Renal cortical epithelial cell (primary cell): ENCODE data around the gene LRRC74B. TPM values are rescaled to one million over a fixed set of nuclear protein-coding genes. Genes with fewer than 3 reads are reported as not detected.
"Not testable (repeated sequence)": the region's sequence is repeated elsewhere in the genome, so short reads cannot be mapped to it uniquely, and the experiment has no call there.

Experiments
- DNase-seq: peaks from one replicate; pipeline ENCODE4 v3.0.0-alpha.2; 2011; ENCODE audit warnings: low read depth
- total RNA-seq: library from RNA; depleted of rRNA; stranded (reverse); fragments of >200 nt; gene quantifications from 2 replicates; pipeline ENCODE4 v1.2.3, GENCODE V29; 2014

Gene LRRC74B
- total RNA-seq, 1 donor from 2014 or later: not detected

DNA sequence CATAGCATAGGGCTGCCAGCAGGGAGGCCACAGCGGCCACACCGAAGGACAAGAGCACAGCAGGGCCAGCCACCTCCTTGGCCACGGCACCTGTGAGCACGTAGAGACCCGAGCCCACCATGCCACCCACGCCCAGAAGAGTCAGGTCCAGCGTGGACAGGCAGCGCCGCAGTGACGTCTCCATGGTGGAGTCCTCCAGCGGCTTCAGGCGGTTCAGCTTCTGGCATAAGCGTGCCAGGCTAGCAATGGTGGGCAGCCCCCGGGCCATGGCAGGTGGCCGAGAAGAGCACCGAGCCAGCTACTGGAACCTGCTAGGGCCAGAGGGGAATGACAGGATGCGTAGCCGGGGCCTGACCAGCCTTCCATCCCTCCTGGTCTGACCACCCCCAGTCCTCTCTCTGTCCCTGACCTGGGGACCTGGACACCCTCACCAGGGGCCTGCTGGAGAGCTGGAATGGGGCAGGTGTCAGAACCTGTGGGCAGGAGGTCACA lies 14.2 kb upstream of the LRRC74B start:
- DNase-seq: no peak

DNA sequence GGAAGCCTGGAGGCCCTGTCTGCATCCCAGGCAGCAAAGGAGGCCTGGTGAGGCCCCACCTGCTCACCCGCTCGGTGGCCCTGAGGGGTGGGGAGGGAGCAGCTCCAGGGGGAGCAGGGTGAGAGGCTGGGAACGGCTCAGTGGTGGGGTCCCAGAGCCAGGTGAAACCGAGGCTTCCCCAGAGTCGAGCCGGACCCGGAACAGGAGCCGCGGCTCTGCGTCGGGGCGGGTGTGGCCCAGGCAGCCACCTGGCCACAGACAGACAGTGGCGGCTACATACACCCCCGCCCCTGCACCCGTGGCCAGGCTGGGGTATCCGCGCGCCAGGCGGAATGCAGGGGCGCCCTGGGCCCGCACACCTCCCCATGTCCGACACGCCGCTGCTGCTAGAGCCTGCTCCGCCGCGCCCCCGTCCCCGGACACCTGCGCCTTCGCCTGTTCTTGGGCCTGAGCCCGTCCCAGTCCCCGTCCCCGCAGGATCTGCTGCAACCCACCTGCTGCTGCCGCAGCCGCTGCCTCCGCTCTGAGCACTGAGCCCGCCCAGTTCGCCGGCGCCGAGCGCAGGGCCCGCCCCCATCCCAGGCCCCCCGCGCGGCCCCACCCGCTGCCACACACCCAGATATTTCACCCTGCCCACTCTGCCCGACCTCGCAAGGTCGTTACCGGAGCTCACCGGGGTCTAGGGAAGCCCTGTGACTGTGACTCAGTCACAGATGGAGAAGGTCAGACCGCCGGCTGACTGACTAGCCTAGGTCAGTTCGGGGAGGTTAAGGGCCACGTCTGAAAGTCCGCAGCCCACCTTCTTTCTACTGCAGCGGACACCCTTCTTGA lies 13.5 kb upstream of the LRRC74B start, which contains the start of gene SLC7A4:
TSS of gene SLC7A4 (minus strand) at position 525 of the 831 bp plus-strand sequence. CDS start 749 bp downstream, outside the sequence.
- no peak for DNase-seq

DNA sequence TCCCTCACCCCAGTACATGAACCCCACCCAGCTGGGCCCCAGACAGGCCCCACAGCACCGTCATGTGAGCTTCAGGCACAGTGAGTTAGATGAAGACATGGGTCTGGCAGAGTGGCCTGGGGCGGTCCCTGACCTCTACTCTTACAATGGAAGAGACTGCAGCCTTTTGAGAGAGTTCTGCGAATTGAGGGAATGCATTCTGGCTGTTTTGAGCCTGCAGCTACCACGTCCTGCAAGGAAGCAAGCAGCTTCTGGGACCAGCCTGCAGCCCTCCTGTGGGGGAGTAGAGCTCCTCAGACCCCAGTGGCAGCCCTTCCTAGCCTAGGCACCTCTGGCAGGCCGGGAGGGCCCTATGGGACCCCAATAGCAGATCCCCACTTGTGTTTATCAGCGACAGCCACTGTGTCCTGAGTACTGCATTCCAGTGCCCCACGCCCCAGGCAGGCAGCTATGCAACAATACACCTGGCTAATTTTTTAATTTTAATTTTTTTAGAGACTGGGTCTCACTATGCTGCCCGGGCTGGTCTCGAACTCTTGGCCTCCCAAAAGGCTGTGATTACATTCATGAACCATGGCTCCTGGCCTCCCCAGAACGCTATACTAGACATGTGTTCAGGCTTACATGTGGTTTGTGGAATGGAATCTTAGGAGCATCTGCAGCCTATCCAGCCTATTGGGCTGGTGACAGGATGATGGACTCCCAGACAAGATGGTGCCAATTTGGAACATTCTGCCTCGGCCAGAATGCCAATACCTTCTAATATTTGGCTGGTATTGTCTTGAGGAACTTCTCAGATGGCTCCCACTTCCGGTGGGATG lies 12.7 kb upstream of the LRRC74B start:
- no peak for DNase-seq

DNA sequence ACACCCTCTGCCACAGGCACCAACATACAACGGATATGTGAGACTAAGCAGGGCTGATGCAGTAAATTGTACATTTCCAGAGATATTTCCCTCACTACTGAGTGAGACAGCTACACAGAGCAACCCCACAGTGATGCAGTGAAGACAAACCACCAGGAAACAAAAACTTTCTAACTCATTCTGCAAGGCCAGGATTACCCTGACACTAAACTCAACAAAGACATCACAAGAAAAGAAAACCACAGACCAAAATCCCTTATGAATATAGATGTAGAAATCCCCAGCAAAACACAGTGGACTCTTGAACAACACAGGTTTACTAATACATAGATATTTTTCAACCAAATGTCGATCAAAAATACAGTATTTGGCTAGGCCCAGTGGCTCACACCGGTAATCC lies 11.9 kb upstream of the LRRC74B start:
- DNase-seq: no peak

- DNase-seq: no peak
These were observed 10.8 kb upstream of the LRRC74B start for GRCh38 chr22:21034989-21035388.

GRCh38 chr22:21038405-21038804 lies 7.3 kb upstream of the LRRC74B start:
- DNase-seq: no peak

DNA sequence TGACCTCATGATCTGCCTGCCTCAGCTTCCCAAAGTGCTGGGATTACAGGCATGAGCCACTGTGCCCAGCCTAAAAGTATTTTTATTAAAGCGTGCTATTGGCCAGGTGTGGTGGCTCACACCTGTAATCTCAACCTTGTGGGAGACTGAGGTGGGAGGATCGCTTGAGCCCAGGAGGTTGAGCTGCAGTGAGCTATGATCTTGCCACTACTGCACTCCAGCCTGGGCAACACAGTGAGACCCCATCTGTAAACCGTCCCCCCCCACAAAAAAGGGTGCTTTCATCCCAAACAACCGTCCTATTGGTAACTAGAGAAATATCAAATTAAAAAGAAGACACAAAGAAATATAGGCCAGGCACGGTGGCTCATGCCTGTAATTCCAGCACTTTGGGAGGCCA lies 6.6 kb upstream of the LRRC74B start:
- not testable (repeated sequence) for DNase-seq

GRCh38 chr22:21041937-21042336 lies 3.8 kb upstream of the LRRC74B start:
- DNase-seq: no peak

- DNase-seq: no peak
These were observed 2.5 kb upstream of the LRRC74B start for GRCh38 chr22:21042978-21043859.

GRCh38 chr22:21043860-21044535 lies 1.7 kb upstream of the LRRC74B start:
- no peak for DNase-seq

- no peak for DNase-seq
These were observed 688 bp upstream of the LRRC74B start for GRCh38 chr22:21044931-21045584.

- no peak for DNase-seq
These were observed 1.4 kb downstream of the LRRC74B start for GRCh38 chr22:21047035-21047661.

DNA sequence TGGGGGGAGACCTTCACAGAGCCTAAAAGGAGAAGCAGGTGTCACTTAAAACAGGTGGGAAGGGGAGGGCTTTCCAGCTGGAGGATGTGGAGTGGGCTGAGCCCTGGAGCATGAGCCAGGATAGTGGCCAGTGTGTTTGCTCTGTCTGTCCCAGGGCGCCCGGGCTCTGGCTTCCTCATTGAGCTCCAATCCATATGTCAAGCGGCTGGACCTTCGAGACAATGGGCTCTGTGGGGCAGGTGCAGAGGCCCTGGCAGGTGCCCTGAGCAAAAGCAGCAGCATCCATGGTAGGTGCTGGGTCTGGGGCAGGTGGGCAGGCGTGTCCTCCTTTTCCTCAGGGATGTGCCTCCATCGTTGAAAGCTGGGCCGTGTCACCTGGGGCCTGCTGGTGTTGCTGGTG lies 2.0 kb downstream of the LRRC74B start:
- DNase-seq: no peak

DNA sequence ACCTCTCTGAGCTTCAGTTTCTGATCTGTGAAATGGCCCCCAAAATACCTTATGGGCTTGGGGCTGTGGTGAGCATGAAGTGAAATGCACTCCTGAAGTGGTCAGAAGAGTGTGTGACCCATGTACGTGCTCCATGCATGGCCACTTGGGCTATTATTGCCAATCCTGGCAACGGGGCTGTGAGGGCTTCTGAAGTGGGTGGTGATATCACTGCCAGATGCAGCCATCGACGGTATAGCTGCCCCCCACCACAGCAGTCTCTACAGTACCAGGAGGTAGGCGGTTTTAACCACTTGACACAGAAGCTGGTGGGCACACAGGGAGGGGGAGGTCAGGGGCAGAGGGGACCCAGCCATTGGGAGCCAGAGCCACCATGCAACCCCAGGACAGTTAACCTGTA lies 2.7 kb downstream of the LRRC74B start:
- not testable (repeated sequence) for DNase-seq

DNA sequence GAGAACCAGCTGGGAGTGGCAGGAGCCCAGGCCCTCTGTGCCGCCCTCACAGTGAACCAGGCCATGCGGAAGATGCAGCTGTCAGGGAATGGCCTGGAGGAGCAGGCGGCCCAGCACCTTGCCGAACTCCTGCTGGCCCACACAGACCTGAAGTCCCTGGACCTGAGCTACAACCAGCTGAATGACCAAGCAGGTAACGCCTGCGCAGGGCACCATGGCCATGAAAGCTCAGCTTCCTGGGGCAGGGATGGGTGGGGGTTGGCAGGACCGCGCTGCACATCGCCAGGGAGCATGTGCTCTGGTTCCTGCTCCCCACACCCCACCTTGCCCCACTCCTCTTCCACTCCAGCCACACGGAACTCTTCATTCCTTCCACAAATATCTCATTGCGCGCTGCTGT lies 3.2 kb downstream of the LRRC74B start:
- DNase-seq: not testable (repeated sequence)

- no peak for DNase-seq
These were observed 5.5 kb downstream of the LRRC74B start for GRCh38 chr22:21051145-21051830.

DNA sequence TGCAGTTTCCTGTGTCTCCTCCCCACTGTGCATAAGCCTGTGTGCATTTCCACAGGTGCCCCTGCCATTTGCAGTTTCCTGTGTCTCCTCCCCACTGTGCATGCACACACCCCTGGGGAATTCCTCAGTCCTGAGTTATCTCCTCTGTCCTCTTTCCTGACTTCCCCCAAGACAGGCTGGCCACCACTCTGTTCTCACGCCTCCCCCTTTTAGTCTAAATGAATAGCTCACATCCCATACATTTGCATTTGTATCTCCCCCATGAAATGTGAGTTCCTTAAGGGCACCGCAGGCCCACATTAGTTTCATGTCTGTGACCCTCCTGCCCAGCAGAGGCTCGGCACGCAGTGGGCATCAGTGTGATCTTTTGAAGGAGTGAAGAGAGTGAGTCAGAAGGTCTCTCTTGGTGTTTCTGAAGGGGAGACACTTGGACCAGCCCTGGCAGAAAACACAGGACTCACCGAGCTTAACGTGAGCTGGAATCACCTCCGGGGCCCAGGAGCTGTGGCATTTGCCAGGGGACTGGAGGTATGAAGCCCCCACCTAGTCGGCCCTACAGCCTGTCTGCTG lies 6.2 kb downstream of the LRRC74B start:
- DNase-seq: no peak

- no peak for DNase-seq
These were observed 7.1 kb downstream of the LRRC74B start for GRCh38 chr22:21052715-21053459.
